Activated CD4-positive, alpha-beta T cell treated with anti-CD3 and anti-CD28 coated beads, Interleukin-2, amount 50 U/mL, for 1 hour (primary cell): ENCODE measurements around the gene BTBD19.
"Not testable (repeated sequence)": the region's sequence is repeated elsewhere in the genome, so short reads cannot be mapped to it uniquely, and the experiment has no call there.

ENCODE experiments used
- DNase-seq: peaks from one replicate; pipeline ENCODE4 v3.0.0-alpha.2; 2020

The BTBD19 gene

DNA sequence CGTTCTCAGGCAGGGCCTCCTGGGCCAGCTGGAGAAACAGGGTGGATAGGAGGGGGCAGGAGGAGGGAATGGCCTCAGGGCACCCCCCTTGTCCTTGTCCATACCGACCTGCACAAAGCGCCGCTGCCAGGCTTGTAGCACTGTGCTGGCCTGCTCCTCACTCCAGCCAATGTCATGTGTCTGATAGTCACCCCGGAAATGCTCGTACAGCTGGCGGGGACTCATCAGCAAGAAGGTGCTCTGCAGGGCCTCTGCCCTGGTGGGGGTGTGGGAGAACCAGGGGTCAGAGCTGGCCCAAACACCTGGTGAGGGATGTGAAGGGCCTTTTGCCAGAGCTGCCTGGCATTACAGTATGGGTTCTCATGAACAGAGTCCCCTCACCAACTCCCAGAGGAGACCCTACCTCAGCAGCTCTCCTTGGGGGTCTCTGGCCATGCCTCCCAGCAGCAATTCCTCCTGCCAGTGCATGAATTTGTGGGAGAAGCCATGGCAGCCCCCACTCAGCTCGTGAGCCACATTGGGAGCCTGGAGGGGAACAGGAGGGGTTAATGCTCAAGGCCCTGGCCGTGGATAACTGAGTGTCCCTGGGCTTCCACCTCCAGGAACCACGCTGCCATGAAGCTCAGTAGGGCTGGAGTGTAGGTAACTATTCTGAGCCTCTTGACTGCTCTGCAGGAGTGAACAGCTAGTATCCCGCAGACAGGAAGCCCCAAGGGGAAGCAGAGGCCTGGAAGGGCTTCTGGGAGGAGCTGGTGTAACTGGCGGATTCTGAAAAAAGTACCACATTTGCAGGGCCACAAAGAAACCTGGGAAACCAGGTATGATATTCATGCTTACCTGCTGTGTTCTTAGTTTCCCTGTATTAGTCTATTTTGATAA is 21.4 kb downstream of the BTBD19 start:
- no peak for DNase-seq

DNA sequence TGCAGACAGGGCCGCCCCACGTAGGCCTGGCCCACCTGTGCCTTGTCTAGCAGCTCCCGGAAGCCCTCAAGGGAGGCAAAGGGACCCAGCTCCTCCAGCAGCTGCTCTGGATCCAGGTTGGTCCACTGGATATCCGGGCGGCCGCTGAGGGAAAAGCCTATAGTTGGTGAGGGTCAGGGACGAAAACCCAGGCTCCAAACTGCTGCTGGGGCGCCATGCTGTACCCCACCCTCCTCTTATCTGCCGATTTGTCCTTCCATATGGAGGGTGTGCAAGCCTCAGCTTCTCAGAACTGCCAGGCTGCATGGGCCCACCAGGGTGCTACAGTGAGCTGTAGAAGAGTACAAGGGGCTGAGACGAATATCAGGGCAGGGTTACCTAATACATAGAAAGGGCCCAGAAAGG is 22.6 kb downstream of the BTBD19 start:
- DNase-seq, result no peak

DNA sequence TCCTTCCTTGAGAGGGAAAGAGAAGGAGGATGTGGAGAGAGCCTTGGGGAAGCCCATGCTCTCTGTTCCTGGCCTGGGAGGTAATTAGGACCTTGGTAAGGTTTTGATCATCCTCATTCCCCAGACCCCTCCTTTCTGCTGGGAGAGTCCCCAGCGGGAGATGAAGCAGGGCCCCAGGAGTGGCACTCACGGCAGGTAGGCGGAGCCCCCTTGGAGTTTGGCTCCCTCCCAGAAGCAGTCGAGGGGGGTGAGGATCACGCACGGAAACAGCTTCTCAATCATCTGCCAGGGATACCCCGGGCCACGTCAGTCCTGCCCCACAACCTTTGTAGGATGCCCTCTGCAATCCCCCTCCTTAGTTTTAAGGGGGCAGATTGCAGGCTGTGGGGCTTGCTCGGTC is 23.2 kb downstream of the BTBD19 start:
- DNase-seq, result no peak

DNA sequence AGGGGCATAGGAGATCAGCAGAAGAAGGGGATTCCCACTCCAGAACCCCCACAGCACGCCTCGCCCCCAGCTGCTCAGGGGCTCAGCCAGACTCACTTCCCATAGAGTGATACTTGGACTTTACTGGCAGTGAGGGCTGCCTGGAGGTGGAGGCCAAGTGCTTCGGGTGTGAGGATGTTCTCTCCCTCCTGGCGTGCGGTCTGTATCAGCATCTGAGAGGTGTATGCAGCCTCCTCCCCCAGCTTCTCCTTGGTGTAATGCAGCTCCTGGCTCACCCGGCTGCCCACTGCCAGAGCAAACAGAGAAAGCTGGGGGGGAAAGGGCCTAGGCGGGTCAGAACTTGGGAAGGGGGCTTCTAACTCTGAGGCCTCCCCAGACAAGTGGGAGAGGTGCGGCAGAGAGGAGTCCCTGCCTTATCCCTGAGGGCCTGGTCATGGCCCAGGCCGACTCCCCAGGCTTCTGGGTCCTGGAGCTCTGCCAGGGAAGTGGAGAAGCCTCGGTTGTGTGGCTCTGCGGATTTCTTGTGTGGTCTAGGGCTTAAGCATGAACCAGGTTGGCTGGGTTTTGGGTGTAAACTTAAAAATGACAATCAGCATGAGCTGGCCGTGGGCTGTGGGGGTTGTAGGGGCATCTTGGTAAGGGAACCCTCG is 23.9 kb downstream of the BTBD19 start:
- no peak for DNase-seq

DNA sequence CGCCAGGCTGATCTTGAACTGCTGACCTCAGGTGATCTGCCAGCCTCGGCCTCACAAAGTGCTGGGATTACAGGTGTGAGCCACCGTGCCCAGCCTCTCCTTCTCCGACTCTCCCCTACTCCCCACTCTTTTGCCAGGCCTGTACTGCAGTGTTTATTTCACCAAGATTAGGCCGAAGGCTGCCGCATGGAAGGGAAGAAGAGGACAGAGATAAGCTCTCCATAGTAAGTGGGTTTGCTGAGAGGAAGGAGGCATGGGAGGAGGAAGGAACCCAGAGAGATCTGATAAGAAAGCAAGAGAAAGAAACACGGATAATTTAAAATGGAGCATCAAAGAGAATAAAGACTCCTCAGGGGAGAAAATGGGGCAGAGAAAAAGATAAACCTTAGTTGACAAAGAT is 26.0 kb downstream of the BTBD19 start:
- DNase-seq, result no peak

DNA sequence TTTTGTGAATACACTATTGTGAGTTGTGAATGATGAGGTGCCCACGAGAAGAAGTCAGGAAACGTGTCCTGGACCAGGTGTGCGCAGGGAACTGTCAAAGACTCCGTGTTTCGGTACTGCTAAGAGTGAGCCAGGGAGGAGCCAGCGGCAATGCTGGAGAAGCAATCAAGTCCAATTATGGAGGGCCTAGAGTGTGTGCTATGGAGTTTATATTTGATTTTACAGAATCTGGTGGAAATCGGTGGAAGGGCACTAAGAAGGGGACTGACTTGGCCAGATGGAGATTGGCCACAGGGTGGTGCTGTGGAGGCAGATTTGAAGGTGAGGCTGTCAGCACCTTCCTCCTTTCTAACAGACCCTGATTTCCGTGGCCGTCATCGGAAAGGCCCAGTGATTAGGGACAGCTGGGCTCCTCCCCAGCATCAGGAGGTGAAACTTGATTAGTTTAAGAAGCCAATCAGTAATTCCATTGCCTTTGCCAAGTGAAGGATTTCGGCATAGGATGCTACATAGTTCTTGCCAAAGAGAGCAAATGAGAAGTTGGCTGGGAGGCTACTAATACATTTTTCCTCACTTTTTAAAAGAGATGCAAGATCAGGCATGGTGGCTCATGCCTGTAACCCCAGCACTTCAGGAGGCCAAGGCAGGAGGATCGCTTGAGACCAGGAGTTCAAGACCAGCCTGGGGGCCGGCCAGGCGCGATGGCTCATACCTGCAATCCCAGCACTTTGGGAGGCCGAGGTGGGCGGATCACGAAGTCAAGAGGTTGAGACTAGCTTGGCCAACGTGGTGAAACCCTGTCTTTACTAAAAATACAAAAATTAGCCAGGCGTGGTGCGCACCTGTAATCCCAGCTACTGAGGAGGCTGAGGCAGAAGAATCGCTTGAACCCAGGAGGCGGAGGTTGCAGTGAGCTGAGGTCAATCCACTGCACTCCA is 27.7 kb downstream of the BTBD19 start:
- peak; percentile 89 for DNase-seq

DNA sequence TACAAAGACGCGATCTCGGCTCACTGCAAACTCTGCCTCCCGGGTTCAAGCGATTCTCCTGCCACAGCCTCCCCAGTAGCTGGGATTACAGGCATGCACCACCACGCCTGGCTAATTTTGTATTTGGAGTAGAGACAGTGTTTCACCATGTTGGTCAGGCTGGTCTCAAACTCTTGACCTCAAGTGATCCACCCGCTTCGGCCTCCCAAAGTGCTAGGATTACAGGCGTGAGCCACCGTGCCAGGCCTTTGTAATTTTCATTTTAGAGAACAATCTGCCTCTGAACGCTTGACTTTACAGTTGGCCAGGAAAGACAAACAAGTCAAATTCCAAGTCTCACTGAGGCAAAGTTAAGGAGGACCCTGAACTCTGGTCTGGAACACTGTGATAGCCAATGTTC is 30.0 kb downstream of the BTBD19 start:
- not testable (repeated sequence) for DNase-seq

DNA sequence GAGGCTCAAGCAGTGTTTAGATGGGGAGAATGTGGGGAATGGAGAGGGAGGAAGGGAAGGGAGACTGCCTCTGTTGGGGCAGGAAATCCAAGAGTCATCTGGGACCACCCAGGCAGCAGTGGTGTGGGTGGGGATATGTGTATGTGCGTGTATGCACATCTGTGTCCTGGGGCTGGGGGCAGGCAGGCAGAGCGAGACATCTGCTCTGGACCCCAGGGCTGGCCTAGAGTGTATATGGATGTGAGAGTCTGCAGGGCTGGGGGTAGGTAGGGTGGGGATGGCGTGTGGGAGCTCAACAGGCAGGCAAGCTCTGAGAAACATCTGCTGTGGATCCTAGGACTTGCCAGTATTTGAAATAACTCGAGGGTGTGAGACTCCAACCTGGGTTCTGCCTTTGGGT is 31.3 kb downstream of the BTBD19 start:
- no peak for DNase-seq

DNA sequence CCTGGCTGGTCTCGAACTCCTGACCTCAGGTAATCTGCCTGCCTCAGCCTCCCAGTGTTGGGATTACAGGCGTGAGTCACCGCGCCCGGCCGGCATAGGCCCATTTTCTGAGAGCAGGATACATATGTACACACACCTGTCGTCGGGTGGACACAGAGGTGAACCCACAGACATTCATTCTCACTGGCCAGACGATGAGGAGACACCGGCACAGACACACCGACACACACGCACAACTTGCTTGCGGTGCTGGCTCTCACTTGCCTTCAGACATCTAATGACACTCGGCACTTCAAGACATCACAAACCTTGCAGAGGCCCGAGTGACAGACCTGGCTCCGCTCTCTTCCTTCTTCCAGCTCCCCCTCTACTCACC is 34.2 kb downstream of the BTBD19 start:
- DNase-seq, result no peak

DNA sequence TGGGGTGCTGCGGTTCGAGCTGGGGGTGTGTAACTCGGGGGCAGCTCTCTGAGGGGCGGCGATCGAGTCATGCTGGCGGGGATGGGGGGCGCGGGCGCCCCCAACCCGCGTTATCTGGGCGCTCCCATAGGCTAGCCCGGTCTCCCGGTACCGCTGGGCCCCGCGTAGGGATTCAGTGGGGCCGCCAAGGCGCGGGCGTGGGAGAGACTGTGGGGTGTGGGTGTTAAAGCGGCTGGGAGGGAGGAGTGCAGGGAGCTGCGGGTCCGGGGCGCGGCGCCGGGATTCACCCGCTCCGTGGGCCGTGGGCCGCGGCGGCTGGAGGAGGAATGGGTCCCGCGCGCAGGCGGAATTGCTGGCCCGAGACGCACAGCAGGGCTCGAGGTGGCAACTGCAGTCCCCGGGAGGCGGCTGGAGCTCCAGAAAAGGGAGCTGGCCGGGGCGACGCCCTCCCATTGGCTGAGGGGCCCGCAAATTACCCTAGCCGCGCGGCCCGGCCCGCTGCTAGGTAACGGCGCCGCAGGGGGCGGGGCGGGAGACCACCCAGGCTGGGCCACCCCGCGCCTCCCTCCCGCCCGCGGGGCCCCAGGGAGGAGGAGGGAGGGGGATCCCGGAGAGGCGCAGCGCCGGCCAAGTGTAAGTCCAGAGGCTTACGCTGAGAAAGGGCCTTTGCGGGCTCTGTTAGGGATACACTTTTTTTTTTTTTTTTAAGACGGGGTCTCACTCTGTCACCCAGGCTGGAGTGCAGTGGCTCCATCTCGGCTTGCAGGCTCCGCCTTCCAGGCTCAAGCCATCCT is 34.7 kb downstream of the BTBD19 start, which contains the start of gene PTCH2:
Gene PTCH2 (minus strand): TSS at position 392 of the 794 bp plus-strand sequence. CDS start 321 bp downstream, at position 71.
- no peak for DNase-seq

DNA sequence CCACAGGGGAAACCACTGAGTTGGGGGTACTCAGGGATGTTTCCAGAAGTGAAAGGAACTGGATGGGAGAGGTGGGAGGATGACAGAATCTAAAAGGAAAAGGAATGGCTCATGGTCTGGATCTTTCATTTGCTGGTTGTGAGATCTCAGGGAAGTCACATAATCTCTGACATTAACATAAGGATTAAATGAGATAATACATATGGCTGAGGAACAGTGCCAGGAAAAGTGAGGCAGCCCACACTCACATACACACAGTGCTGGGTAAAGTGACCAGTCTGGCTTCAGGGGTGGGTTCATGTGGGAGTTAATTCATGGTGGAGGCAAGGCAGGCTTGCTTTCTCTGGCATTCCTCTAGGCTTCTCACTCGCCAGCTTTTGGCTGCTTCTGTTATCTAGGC is 38.7 kb downstream of the BTBD19 start:
- DNase-seq, result no peak

DNA sequence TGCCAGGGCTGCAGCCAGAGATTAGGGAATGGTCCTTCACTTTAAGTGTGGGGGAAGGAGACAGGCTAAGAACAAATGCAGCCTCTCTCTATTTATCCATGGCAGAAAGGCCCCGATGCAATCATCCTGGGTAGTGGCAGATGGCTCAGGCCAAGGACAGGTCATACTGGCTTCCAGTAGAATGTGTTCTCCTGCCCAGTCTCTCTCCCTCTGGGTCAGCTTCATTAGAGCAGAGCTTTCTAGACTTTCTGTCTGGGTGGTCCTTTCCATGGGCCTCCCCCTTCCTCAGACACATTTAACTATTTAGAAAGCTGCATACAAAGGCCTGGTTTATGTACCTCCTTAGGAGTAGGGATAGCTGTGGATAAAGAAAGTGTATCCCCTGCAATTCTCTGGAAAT is 39.5 kb downstream of the BTBD19 start:
- DNase-seq, result no peak

DNA sequence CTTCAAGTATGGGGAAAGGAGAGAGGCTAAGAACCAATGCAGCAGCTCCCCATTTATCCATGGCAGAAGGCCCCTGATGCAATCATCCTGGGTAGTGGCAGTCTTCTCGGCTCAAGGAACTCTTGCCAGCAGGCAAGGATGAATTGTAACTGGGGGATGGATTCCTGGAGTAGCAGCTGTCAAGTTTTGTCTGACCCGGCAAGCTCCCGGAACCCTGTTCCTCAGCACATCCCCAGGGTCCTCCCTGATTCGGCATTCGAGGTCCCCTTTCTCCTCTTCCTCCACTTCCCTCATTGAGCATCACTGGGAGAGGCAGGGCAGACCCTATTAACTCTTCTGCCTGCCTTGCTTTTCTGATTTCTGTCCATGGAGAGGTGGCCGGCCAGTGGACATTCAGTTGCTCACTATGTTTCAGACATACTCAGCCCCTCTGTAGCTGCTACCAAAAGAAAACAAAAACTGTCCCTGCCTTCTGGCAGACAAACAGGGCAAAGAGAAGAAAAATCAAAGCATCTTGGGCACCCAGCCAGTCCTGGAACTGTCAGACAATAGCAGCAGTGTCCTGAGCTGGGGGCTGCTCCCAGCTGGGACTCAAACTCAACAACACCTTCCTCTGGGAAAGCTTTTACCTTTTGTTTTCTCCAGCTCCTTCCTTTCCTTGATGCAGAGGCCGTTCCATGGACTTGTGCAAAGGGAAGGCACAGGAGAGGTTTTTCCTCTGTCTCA is 40.3 kb downstream of the BTBD19 start:
- DNase-seq, result no peak

DNA sequence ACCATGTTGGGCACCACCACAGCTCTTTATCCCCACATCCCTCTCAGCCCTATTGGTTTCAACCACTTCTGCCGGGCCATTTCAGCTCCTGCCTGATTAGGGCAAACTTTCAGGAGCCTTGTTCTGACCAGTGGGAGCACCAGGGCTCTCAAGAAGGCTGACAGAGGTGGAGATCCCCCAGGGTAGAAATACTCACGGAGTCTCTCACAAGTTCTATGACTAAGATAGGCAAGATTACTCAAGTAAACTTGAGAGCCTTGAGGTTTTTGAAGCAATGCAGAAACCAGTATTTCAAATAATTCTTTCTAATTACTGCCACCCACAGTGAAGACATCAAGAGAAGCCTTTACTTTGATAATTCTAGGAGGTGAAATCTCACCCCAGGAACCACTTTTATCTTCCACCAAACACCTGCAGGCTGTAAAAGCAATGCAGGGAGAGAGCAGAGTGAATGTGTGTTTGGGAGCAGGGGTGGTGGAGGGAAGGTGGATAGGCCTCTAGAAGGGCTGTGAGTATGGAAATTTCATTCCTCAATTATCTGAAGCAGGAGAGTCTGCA is 41.3 kb downstream of the BTBD19 start:
- no peak for DNase-seq

DNA sequence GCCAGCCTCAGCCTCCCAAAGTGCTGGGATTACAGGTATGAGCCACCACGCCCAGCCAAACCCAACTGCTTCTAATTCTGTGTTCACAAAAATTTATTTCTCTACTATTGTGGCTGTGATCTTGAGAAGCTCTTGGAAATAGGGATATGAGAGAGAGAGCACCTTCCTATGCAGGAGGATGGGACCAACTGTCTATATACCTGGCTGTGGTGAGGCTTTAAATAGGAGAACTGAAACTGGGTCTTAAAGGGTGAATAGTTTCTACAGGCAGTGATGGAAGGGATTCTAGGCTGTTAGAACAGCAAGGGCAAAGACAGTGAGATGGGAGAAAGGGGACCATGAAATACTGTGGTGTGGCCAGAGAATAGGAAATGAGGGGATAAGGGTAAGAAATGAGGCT is 43.0 kb downstream of the BTBD19 start:
- no peak for DNase-seq

DNA sequence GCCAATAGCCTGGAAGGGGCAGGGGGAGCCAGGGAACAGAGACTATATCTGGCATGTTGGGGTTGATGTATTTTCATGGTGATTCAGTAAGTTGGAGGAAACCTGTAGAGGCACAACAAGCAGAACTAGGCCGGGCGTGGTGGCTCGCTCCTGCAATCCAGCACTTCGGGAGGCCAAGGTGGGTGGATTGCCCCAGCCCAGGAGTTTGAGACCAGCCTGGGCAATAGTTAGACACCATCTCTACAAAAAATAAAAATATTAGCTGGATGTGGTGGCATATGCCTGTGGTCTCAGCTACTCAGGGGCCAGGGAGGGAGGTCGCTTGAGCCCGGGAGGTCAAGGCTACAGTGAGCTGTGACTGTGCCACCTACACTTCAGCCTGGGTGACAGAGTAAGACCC is 44.9 kb downstream of the BTBD19 start:
- no peak for DNase-seq

DNA sequence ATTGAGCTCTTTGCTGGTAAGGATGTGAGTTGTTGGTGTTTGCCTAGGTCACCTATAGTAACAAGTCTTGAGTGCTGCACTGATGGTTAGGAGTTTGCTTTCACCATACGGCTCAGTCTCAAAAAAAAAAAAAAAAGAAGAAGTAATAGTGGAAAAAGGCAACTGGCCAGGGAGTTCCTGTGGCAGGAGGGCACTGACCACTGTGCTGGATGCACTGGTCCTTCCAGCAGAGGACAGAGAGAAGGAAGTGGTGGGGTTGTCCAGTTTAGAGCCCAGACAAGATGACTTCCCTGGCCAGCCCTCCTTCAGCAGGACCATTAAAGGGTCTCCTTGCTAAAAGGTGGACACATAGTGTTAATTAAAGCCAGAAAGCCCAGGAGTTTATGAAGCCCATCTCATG is 46.6 kb downstream of the BTBD19 start:
- no peak for DNase-seq

DNA sequence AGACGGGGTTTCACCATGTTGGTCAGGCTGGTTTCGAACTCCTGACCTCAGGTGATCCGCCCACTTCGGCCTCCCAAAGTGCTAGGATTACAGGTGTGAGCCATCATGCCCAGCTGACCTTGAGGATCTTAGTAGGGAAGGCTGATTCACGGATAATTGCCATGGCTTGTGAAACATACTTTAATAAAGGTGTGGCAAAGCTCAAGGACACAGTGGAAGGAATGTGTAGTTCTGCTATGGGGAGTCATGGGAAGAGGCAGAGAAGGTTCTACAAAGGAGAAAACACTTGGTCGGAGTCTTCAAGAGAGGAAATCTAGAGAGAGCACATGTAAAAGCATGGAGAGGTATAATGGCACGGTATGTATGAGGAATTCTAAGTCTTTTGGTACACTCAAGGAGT is 47.4 kb downstream of the BTBD19 start:
- DNase-seq, result no peak

DNA sequence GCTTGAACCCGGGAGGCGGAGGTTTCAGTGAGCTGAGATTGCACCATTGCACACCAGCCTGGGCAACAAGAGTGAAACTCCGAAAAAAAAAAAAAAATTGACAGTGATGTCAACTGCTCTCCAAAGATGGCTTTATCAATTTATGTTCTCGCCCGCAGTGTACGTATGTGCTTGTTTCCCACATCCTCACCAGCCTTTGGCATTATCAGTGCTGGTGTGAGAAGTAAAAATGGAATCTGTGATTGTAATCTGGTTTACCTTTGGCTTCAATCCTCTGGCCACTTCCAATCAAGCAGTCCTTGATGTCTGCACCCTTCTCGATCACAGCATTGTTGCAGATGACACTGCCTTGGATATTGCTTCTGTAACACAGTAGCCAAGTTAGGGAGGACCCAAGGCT is 49.1 kb downstream of the BTBD19 start:
- no peak for DNase-seq

DNA sequence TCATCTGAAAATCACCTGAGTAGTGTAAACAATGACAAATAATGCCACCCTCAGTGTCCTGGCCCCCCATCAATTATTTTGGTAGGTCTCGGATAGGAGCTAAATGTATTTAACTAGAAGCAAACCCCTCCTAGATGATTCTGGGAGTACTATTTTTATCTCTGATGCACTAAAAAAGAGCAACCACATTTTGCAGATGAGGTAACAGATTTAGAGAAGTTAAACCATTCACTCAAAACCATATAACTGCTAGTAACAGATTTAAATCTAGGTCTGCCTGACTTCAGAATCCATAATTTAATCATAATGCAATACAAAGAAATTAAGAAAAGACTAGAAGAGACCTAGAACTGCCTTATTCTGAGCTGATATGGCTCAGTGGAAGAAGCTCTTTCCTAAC is 52.0 kb downstream of the BTBD19 start:
- no peak for DNase-seq

DNA sequence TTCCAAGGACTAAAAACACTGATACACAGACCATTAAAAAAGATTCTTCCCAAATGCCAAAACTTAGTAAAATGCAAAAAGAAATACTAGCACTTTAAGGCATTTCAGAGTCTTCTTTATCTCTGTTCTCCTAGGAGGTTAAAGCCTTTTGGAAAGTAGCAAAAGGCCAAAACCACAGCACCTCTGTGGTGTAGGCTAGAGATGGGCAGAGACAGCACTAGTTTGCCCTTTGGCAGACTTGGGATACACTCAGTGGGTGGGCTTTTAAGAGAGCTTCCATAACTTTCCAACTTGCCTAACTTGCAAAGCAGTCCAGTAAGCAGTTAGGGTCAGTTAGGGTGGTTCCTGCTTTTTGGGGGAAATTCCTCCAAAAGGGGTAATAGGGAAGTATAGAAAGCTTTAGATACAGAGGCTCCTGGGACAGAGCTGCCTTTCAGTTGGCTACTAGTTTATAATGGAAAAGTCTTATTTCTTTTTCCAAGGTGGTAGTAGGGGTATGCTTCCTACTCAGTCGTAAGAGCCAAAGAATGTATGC is 52.6 kb downstream of the BTBD19 start:
- no peak for DNase-seq
